ENCODE data around the gene GLP2R. TPM values are rescaled to one million over a fixed set of nuclear protein-coding genes. Genes with fewer than 3 reads are reported as not detected.

Gene GLP2R
- total RNA-seq, 1 experiment from 2014 or later: not detected

DNA sequence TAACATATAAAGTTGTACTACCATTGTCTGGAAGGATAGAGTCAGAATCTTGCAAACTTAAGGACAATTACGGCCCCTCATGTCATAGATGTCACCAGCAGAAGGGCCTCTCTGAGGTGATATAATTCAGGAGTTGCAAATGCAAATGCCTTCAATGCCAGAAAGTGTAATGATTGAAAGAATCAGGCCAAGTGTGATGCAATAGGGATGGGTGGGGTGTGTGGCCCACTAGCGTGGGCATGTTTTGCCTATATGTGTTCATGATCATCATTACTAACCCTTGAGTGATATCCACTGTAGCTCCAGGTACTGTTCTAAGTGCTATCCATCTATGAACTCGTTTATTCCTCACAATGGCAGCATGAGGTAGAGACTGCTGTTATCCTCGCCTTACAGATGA lies 35.4 kb upstream of the GLP2R start:
- H3K9me3 ChIP-seq (ENCODE audit: low read depth, low read length, poor library complexity, severe bottlenecking): no peaks in the 10 kb centered on the region
- intact Hi-C loops (cut with micrococcal nuclease; ENCODE audit: unreplicated experiment): no loop called here
- no peaks in the 10 kb centered on the region for H3K36me3 ChIP-seq (ENCODE audit: insufficient read depth, low read length, poor library complexity, severe bottlenecking)
- no peak for DNase-seq (ENCODE audit: low spot score)
- TF ChIP-seq, protein P1, sequence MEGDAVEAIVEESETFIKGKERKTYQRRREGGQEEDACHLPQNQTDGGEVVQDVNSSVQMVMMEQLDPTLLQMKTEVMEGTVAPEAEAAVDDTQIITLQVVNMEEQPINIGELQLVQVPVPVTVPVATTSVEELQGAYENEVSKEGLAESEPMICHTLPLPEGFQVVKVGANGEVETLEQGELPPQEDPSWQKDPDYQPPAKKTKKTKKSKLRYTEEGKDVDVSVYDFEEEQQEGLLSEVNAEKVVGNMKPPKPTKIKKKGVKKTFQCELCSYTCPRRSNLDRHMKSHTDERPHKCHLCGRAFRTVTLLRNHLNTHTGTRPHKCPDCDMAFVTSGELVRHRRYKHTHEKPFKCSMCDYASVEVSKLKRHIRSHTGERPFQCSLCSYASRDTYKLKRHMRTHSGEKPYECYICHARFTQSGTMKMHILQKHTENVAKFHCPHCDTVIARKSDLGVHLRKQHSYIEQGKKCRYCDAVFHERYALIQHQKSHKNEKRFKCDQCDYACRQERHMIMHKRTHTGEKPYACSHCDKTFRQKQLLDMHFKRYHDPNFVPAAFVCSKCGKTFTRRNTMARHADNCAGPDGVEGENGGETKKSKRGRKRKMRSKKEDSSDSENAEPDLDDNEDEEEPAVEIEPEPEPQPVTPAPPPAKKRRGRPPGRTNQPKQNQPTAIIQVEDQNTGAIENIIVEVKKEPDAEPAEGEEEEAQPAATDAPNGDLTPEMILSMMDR (conservative IDR thresholded peaks at IDR 0.05; ENCODE audit: low read depth, low read length): no peak
- no peak for TF ChIP-seq EZH2 (IDR thresholded peaks at IDR 0.05; ENCODE audit: borderline replicate concordance, low read depth, low read length, poor library complexity, severe bottlenecking)
- no peaks in the 10 kb centered on the region for H3K27me3 ChIP-seq (replicated peaks; ENCODE audit: insufficient read depth, low read depth, low read length, poor library complexity)
- H3K4me1 ChIP-seq (ENCODE audit: insufficient read depth, low read length, poor library complexity, severe bottlenecking): no peaks in the 10 kb centered on the region
- H3K4me3 ChIP-seq (ENCODE audit: low read depth, low read length, poor library complexity, severe bottlenecking): no peak overlapping the region
- no TSS peak for BruUV-seq (replicated peaks)
- ChIA-PET POLR2A (ENCODE audit: low non-redundant PET) (no interaction called here), CTCF (no interaction called here)
- H3K27ac ChIP-seq (ENCODE audit: low read depth, low read length, poor library complexity, severe bottlenecking): no peak overlapping the region

- no peak for DNase-seq (ENCODE audit: low spot score)
- H3K27ac ChIP-seq (ENCODE audit: low read depth, low read length, poor library complexity, severe bottlenecking): no peak within 1 kb of the TSS
- no peak for TF ChIP-seq EZH2 (IDR thresholded peaks at IDR 0.05; ENCODE audit: borderline replicate concordance, low read depth, low read length, poor library complexity, severe bottlenecking)
- TF ChIP-seq, protein P1 (conservative IDR thresholded peaks at IDR 0.05; ENCODE audit: low read depth, low read length): no peak
- no peaks in the 10 kb centered on the region for H3K4me1 ChIP-seq (ENCODE audit: insufficient read depth, low read length, poor library complexity, severe bottlenecking)
- no peaks in the 10 kb centered on the region for H3K27me3 ChIP-seq (replicated peaks; ENCODE audit: insufficient read depth, low read depth, low read length, poor library complexity)
- no peak within 1 kb of the TSS for H3K4me3 ChIP-seq (ENCODE audit: low read depth, low read length, poor library complexity, severe bottlenecking)
- ChIA-PET POLR2A (ENCODE audit: low non-redundant PET) (no interaction called here), CTCF (no interaction called here)
- no peaks in the 10 kb centered on the region for H3K36me3 ChIP-seq (ENCODE audit: insufficient read depth, low read length, poor library complexity, severe bottlenecking)
- intact Hi-C loops (cut with micrococcal nuclease; ENCODE audit: unreplicated experiment): no loop called here
- no TSS peak for BruUV-seq (replicated peaks)
- H3K9me3 ChIP-seq (ENCODE audit: low read depth, low read length, poor library complexity, severe bottlenecking): no peaks in the 10 kb centered on the region
Observed at GRCh38 chr17:9790889-9791876, 34.5 kb upstream of the GLP2R start, which contains the start of gene DHRS7C. DHRS7C (minus strand) TSS chr17:9791592; CDS start chr17:9791284, 308 bp downstream.

- Histone ChIP-seq H3K4me3 (ENCODE audit: low read depth, low read length, poor library complexity, severe bottlenecking) (no peak overlapping the region), H3K27ac (ENCODE audit: low read depth, low read length, poor library complexity, severe bottlenecking) (no peak overlapping the region), H3K4me1 (ENCODE audit: insufficient read depth, low read length, poor library complexity, severe bottlenecking) (no peaks in the 10 kb centered on the region), H3K27me3 (replicated peaks; ENCODE audit: insufficient read depth, low read depth, low read length, poor library complexity) (peaks cover 2% of the 10 kb centered on the region), H3K9me3 (ENCODE audit: low read depth, low read length, poor library complexity, severe bottlenecking) (no peaks in the 10 kb centered on the region), H3K36me3 (ENCODE audit: insufficient read depth, low read length, poor library complexity, severe bottlenecking) (no peaks in the 10 kb centered on the region)
- no peak for DNase-seq (ENCODE audit: low spot score)
- ChIA-PET POLR2A (ENCODE audit: low non-redundant PET) (no interaction called here), CTCF (no interaction called here)
- BruUV-seq (replicated peaks): no TSS peak
- intact Hi-C loops (cut with micrococcal nuclease; ENCODE audit: unreplicated experiment): no loop called here
- no peak for TF ChIP-seq EZH2 (IDR thresholded peaks at IDR 0.05; ENCODE audit: borderline replicate concordance, low read depth, low read length, poor library complexity, severe bottlenecking)
- TF ChIP-seq, protein P1 (conservative IDR thresholded peaks at IDR 0.05; ENCODE audit: low read depth, low read length): no peak
Observed at GRCh38 chr17:9792181-9792840, 33.4 kb upstream of the GLP2R start.

All from A673 (cell line).